DND-41 (cell line): ENCODE data around the gene RMND1.

Experiments used
- CTCF ChIP-seq: IDR thresholded peaks from 2 replicates; pipeline ENCODE4 v1.5.1; 2012; ENCODE audit warnings: borderline replicate concordance, low read length, moderate library complexity, mild to moderate bottlenecking; ENCODE audit not compliant: poor library complexity, severe bottlenecking; ENCODE audit errors: extremely low read depth
- EZH2 ChIP-seq: IDR thresholded peaks from 3 replicates; pipeline ENCODE4 v1.6.1; 2012; ENCODE audit warnings: borderline replicate concordance, low read depth, mild to moderate bottlenecking, moderate library complexity, low read length, inconsistent platforms; ENCODE audit not compliant: severe bottlenecking

- TF ChIP-seq CTCF (no peak), EZH2 (no peak)
Measured at GRCh38 chr6:151417477-151417876, 34.4 kb downstream of the RMND1 start.
